GM21360 (cell line): ENCODE measurements around the gene KRTAP10-9.
"Not testable (repeated sequence)": the region's sequence is repeated elsewhere in the genome, so short reads cannot be mapped to it uniquely, and the experiment has no call there.

Experiments
- ATAC-seq: cut with Tn5 transposase; IDR thresholded peaks from one replicate; pipeline ENCODE4 v1.9.1; 2021; ENCODE audit warnings: mild to moderate bottlenecking, moderate library complexity; ENCODE audit not compliant: unreplicated experiment

The KRTAP10-9 gene

DNA sequence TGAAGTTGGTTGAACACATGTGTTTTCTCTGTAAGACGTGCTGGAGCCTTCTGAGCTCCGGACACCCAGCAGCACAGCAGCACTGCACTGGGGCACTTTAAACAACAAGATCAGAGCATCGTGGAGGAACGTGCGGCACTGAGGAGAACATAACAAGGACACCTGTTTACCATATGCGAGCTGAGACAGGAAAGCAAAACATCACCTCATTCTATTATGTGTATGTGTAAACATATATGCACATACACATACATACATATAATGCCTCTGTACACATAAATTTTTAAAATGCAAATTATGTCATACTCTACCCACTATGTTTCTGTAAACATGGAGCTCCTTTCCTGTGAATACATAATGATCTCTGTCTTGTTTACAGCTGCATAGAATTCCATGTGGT, 31.4 kb upstream of the KRTAP10-9 start:
- no peak for ATAC-seq

DNA sequence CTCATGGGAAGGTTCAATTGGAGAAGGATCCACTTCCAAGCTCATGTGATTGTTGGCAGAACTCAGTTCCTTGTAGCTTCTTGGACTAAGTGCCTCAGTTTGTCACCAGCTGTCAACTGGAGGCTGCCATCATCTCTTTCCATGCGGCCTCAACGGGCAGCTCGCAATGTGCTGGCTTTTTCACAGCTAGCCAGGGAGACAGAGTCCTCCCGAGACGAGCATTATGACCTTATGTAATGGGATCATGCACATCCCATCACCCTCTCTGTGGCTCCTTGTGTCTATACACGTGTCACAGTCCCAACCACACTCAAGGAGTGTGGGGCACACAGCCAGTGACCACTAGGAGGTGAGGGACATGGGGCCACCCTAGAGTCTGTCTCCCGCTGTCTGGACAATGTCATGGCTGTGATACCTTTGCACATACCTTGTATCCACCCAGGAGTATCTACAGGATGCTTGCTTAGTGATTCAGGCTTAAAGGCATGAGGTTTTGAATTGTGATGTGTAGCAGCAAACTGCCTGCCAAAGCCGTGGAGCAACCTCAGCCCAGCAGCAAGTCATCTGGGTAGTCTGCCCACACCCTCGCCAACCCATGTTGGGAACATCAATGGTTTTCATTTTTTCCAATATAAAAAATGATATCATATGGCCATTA, 30.7 kb upstream of the KRTAP10-9 start:
- ATAC-seq, result no peak

DNA sequence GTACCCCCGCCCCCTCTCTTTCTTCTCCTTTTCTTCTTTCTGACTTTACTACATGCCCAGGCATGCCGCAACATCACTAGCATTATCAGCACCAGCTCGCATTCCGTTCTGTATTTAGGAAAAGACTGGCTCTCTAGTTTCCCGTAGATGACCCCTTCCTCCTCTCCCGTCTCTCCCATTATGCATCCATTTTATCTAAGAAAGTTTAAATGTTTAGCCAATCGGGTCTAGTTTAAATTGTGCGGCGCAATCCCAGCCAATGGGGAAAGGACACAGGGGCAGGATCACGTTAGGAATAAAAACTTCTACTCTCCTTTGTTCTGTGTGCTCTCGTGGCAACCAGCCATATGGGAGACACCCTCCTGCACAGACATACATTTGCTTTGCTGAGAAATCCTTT, 28.8 kb upstream of the KRTAP10-9 start:
- no peak for ATAC-seq

DNA sequence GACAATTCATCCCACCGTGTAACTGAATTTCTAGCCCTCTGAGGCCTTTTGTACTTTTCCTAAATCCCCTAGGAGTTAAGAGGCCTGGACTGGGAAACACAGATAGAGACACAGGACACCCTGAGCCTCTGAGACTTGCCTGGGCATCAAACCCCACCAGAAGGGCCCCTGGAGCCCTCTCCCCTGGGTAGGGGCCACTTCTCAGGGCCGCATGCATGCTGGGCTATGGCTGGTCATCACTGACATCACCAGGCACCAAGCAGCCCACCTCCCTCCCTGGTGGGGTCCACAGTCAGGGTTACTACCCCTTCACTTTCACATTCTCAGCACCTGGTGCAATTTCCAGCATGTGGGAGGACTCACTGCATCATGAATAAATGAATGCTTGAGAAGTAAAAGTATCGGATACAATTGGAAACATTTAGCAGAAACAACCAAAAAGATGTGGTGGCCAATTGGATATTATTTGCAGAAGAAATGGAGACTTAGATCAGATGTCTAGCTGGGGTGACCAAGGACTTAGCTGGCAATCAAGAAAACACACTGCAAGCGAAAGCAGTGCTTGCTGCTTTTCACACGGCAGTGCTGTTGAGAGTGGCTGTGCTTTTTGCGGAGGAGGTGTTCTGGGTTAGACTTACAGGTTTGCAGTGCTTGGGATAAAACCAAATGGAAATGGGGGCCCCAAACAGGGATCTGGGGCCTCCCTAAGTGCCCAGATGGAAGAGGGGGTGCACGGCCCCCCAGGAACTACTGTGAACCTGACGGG, 27.4 kb upstream of the KRTAP10-9 start:
- no peak for ATAC-seq

DNA sequence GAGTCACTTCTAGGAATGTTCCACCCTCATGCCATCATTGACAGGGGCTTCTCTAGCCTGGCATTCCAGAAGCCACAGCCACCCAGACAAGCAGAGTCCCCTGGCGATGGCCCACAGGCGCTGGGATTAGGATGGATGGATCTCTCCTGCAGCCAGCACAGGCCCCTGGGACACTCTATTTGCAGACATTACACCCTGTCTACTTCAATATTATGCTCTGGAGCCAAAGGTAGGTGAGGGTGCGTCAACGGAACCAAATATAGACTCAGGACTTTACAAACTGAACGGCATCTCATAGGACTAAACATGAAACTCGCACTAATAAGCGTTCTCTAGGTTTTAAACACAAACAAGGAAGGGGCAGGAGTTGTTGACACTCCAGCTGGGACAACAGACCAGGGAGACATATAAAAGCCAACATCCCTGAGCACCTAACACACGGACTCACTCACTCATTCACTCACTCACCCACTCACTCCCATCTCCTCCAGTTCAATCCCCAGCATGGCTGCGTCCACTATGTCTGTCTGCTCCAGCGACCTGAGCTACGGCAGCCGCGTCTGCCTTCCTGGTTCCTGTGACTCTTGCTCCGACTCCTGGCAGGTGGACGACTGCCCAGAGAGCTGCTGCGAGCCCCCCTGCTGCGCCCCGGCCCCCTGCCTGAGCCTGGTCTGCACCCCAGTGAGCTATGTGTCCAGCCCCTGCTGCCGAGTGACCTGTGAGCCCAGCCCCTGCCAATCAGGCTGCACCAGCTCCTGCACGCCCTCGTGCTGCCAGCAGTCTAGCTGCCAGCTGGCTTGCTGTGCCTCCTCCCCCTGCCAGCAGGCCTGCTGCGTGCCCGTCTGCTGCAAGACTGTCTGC, 26.5 kb upstream of the KRTAP10-9 start, which contains the start of gene KRTAP10-7:
Gene KRTAP10-7, plus strand, starts transcription at position 480 of the 861 bp plus-strand sequence. Its CDS starts 25 bp downstream, at position 505.
- ATAC-seq, result not testable (repeated sequence)

DNA sequence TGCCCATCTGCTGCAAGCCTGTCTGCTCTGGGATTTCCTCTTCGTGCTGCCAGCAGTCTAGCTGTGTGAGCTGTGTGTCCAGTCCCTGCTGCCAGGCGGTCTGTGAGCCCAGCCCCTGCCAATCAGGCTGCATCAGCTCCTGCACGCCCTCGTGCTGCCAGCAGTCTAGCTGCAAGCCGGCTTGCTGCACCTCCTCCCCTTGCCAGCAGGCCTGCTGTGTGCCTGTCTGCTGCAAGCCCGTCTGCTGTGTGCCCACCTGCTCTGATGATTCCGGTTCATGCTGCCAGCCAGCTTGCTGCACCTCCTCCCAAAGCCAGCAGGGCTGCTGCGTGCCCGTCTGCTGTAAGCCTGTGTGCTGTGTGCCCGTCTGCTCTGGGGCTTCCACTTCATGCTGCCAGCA, 25.8 kb upstream of the KRTAP10-9 start:
- ATAC-seq, result not testable (repeated sequence)

DNA sequence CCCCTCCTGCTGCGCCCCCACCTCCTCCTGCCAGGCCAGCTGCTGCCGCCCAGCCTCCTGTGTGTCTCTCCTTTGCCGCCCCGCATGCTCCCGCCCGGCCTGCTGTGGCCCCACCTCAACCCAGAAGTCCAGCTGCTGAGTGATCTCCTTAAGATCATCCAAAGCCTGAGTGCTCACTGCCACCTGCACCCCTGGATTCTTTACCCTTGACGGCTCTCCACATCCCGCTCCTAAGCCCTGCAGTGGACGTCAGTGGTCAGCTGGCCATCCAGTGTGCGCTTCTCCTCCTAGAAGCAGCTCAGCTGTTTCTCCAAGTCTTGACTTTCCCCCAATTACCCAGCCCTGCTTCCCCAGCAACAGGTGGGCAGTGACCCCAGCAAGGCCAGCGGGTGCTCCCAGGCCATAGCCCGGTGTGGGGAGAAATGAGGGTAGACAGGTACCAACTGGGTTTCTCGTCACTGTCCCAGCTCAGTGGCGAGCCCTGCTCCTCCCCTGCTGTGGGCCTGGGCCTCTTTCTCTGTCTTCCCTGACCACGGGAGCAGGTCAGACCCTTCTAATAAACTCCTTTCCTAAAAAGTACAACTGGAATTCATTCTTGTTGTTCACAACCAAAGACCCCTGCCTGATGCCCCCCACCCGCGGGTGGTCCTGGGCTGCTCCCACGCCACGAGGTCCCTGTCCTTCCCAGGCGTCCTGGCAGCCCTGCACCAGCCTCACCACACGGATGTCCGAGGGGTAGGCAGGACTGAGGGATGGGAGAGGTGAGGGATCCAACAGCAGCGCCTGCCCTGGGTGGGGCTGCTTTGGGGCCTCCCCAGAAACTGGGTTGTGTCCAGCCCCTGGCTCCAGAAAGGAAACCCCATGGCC, 25.1 kb upstream of the KRTAP10-9 start:
- ATAC-seq, result no peak

DNA sequence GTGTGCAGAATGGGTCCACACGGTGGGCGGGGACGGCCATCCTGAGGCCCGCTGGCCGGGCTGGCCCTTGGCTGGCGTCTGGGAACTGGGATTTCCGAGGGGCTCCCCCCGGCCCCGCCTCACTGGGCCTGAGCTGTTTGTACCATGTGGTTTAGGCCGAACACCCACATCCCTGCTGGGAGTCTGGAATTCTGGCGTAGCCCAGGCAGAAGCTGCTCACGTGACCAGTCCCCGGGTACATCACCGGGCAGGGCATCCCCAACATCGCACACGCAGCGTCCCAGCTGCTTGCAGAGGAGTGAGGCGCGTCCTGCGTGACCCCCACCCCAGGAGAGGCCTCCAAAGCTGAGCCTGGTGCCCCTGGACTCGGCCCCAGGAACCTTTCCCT, 24.4 kb upstream of the KRTAP10-9 start:
- no peak for ATAC-seq

DNA sequence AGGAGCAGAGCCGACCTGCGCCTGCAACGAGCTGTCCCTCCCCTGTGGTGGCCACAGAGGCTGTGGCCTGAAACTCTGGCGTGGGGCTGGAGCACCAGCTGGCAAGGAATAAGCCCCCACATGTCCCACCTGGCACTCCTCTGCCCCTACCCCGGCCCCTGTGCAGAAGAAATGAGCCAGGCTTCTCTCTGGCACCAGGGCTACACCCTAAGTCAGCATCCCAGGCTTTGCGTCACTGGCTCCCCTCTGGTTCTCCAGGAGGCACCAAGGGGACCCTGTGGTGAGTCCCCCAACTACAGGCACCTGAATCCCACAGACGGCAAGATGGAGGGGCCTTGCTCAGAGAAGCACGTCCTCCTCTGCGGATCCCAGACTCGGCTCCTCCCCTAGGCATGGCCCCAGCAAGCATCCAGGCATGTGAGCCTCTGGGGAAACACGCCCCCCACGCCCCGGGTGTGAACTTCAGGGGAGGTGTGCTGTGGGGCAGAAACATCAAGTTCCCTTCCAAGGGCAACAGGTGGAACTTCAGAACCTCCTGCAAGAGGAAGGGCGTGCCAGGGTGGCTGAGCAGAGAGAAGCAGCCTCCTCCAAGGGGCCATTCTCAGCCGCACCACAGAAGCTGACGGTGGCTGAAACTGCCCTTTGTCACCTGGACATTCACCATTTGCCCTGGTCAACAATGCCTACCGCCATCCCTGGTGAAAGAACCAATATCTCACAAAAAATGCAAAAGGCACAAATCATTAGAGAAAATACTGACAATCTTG, 23.6 kb upstream of the KRTAP10-9 start:
- ATAC-seq, result no peak

DNA sequence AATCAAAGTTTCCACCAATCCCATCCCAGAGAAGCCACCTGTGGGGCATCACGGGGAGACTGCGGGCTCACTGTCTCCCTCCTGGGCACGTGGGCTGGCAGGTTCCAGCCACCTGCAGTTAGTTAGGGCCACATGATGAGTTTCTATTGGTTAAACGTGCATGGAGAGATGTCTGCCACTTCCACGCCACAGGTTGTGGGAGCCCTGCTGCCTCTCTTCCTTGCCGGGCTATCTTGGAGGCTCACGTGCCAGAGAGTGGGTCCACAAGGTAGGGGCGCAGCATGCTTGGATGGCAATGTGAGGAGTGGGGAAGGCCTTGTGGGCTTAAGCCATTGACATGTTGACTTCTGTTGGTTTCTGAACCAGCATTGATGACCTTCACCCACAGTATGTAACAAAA, 23.0 kb upstream of the KRTAP10-9 start:
- no peak for ATAC-seq

DNA sequence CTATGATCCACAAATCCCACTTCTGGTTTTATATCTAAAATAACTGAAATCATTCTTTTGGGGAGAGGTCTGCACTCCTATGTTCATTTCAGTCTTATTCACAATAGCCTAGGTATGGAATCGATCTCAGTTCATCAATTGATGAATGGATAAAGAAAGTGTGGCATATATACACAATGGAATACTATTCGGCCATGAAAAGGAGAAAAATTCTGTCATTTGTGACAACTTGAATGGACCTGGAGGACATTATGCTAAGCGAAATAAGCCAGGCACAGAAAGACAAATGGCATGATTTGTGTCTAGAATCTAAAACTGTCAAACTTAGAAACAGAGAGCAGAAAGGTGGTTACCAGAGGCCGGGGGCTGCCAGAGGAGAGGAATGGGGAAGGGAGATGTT, 20.4 kb upstream of the KRTAP10-9 start:
- ATAC-seq, result no peak

DNA sequence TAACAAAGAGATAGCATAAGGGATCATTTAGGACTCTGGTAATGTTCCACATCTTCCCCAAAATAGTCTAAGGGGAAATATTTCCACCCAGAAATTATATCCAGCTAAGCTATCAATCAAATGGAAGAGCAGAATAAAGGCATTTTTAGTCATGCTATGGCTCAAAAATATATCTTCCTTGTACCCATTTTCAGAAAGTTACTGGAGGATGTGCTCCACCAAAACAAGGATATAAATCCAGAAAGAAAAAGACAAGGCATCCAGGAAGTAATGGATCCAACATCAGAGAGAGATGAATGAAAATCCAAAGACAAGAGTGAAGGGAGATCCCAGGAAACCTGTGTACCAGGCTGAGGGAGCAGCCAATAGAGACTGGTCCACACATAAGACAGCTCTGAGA, 17.7 kb upstream of the KRTAP10-9 start:
- ATAC-seq, result no peak

DNA sequence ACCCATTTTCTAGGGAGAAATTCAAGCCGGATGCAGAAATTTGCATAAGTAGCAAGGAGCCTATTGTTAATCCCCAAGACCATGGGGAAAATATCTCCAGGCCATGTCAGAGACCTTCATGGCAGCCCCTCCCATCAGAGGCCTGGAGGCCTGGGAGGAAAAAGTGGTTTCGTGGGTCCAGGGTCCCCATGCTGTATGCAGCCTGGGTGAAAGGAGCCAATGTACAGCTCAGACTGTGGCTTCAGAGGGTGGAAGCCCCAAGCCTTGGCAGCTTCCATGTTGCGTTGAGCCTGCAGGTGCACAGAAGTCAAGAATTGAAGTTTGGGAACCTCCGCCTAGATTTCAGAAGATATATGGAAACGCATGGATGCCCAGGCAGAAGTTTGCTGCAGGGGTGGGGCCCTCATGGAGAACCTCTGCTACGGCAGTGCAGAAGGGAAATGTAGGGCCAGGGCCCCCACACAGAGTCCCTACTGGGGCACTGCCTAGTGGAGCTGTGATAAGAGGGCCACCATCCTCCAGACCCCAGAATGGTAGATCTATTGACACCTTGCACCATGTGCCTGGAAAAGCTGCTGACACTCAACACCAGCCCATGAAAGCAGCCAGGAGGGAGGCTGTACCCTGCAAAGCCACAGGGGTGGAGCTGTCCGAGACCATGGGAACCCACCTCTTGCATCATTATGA, 16.6 kb upstream of the KRTAP10-9 start:
- not testable (repeated sequence) for ATAC-seq

DNA sequence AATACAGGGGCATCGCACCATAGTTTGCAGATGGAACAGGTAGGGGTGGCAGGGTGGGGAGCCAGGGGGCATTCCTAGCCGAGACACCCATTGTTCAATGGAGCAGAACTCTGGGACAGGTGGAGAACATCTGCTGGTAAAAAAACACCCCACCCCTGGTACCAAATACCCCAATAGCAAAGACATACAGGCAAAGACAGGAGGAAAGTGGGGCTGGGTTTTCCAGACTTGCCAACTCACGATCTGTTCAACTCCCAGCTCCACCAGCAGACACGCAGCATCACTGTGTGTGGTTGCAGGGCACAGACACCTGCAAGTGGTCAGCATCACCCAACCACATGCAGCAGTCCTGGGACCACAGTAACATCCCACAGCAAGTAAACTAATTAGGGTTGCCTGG, 15.3 kb upstream of the KRTAP10-9 start:
- ATAC-seq, result no peak

DNA sequence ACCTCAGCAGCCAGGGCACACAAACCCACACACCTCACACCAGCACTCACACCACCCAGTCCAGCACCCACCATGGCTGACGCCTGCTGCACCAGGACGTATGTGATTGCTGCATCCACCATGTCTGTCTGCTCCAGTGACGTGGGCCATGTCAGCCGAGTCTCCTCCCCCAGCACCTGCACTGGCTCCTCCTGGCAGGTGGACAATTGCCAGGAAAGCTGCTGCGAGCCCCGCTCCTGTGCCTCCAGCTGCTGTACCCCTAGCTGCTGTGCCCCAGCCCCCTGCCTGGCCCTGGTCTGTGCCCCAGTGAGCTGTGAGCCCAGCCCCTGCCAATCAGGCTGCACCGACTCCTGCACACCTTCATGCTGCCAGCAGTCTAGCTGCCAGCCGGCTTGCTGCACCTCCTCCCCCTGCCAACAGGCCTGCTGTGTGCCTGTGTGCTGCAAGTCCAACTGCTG, 14.8 kb upstream of the KRTAP10-9 start, which contains the start of gene KRTAP10-8:
Gene KRTAP10-8, plus strand, starts transcription at position 51 of the 458 bp plus-strand sequence. Its CDS starts 22 bp downstream, at position 73.
- no peak for ATAC-seq

DNA sequence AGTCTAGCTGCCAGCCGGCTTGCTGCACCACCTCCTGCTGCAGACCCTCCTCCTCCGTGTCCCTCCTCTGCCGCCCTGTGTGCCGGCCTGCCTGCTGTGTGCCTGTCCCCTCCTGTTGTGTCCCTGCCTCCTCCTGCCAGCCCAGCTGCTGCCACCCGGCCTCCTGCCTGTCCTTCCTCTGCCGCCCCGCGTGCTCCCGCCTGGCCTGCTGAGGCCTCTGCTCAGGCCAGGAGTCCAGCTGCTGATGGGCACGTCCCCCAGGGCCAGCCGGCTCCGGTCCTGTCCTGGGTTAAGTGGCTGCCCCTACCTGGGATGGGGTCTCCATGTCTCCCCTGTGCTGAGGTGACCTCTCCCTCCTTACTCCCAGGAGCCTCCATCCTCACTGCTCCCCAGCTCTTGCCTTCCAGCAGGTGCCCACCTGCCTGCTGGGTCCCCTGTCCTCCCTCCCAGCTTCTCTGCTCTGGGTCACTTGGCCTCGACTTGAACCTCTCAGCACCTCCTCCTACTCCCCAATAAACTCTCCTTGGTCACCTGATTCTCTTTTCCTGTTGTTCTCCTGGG, 14.1 kb upstream of the KRTAP10-9 start:
- ATAC-seq, result no peak

DNA sequence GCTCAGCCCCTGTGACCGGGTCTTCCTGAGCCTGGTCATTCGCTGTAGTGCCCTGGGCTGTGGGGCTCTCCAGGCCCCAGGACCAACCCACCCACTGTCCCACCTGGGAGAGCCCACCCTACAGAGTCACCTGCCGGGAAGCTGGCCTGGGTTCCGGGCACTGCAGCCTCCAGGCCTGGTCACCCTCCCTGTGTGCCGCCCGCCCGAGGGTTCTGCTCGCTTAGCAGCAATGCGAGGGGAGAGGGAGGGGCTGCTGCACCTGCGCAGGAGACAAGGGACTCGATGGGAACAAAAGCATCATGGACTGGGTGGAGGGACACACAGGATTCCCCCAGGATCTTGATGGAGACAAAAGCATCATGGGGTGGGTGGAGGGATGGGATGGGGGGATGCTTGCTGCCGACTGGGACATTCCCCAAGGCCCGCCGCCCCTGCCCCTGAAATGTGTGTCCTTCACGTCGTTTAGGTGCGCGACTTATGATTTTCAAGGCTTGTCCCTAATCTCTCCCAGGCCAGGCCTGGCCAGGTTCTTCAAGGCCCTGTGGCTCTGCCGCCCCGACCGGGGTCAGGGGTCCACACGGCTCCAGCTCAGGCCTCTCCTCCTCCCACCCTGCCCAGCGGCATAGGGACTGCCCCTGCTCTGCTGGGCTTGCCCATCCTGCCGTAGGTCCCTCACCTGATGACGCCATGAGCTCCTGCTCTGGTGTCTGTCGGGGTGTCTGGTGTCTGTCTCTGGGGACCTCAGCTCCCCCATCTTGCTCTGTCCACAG, 13.3 kb upstream of the KRTAP10-9 start:
- ATAC-seq, result no peak

DNA sequence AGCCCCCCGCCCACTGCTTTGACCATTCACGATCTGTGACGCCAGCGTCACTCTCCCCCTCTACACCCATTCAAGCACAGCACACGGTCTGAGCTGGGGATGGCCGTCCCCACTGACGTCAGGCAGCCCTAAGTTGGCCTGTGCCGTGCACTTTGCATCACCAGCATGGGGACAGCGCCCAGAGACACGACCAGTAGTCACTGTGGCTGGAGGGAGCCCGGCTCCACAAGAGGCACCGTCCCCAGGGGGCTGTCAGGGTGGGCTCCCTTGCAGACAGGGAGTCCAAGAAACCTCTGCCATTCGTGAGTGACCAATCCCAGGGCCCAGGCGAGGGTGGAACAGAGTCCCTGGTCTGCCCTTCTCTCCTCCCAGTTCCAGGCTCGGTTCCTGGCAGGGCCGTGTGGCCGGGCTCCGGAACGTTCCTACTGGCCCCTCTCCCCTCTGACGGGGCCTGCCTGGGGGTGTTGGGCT, 12.7 kb upstream of the KRTAP10-9 start:
- no peak for ATAC-seq
